ENCODE results near the gene PCNX2. TPM values are rescaled to one million over a fixed set of nuclear protein-coding genes. Genes with fewer than 3 reads are reported as not detected.

Gene PCNX2
- total and polyA plus RNA-seq, 3 donors from 2014 or later = 8.4 to 28.9 (median 27.6) TPM

DNA sequence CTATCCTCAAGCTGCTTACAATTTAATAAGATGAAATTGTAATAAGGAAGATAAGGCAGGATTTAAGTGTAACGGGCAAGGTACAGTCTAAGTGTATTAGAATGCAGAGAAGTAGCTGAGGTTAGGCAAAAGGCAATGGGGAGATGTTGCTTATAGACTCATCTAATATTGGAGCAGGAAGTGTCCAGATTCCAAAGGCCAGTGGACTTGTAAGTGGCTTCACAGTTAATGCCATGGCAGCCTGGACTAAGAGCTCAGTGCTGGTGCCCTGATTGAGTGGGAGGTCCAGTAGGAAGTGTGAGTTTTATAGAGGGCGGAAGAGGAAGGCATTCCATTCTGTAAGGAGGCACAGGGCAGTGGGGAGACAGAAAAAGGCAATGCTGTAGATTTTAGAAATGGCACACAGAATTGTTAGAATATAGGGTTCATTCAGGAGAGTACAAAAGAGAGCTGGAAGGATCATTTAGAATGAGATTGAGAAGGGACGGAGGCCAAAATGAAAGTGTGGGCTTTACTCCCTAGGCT lies 44.6 kb upstream of the PCNX2 start:
- intact Hi-C loops (cut with DNase I; ENCODE audit: low total_unique reads) = no loop called here
- Histone ChIP-seq H3K9me3 (no peaks in the 10 kb centered on the region), H3K4me1 (no peaks in the 10 kb centered on the region), H3K36me3 (ENCODE audit: low read depth, missing control alignments) (no peaks in the 10 kb centered on the region), H3K4me3 (no peak overlapping the region), H3K27me3 (no peaks in the 10 kb centered on the region), H3K27ac (no peak overlapping the region)
- no peak for DNase-seq
- WGBS, 2 donors = 58 to 74% methylated on average over 3 of the region's 3 CpGs
- TF ChIP-seq, protein P1, sequence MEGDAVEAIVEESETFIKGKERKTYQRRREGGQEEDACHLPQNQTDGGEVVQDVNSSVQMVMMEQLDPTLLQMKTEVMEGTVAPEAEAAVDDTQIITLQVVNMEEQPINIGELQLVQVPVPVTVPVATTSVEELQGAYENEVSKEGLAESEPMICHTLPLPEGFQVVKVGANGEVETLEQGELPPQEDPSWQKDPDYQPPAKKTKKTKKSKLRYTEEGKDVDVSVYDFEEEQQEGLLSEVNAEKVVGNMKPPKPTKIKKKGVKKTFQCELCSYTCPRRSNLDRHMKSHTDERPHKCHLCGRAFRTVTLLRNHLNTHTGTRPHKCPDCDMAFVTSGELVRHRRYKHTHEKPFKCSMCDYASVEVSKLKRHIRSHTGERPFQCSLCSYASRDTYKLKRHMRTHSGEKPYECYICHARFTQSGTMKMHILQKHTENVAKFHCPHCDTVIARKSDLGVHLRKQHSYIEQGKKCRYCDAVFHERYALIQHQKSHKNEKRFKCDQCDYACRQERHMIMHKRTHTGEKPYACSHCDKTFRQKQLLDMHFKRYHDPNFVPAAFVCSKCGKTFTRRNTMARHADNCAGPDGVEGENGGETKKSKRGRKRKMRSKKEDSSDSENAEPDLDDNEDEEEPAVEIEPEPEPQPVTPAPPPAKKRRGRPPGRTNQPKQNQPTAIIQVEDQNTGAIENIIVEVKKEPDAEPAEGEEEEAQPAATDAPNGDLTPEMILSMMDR (IDR thresholded peaks at IDR 0.05) = no peak
- TF ChIP-seq POLR2A (IDR thresholded peaks at IDR 0.05) = no peak

DNA sequence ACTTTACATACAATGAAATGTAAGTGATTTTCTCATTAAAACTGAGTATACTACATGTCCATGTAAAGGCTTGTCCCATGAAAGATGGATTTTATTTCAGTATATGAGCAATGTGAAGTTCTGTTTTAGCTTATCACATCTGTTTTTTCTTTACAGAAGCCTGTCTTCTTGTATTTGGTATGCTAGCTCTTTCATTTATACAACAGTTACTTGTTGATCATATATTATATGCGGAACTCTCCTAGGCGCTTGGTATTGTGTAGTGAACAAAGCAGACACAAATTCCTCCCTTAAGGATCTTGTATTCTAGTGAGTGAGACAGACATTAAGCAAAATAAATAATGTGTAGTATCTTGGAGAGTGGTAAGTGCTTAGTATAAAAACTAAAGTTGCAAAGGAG lies 42.6 kb upstream of the PCNX2 start:
- Histone ChIP-seq H3K4me3 (no peak overlapping the region), H3K4me1 (no peaks in the 10 kb centered on the region), H3K27ac (no peak overlapping the region), H3K9me3 (no peaks in the 10 kb centered on the region), H3K36me3 (ENCODE audit: low read depth, missing control alignments) (no peaks in the 10 kb centered on the region), H3K27me3 (no peaks in the 10 kb centered on the region)
- TF ChIP-seq POLR2A (IDR thresholded peaks at IDR 0.05) = no peak
- TF ChIP-seq, protein P1 (IDR thresholded peaks at IDR 0.05) = no peak
- DNase-seq = no peak
- 83 to 88% methylated on average over 2 of the region's 2 CpGs for WGBS, 2 donors
- intact Hi-C loops (cut with DNase I; ENCODE audit: low total_unique reads) = no loop called here

DNA sequence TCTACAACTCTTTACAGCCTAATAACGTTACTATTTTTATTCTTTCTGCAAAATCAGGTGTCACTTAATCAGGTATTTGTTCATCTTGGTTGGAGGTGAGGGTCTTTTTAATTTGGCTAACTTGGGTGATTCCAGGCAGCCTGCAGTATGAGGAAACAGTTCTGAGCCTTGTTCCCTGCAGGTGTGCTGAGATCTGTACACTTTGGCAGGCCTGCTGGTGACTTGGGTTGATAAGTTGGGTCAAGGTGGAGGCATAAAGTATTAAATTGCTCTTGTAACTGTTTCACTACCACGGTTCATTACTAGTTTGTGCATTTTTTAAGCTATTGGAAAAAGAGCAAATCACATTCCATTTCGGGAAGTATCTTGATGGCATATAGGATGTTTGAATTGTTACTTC lies 42.0 kb upstream of the PCNX2 start:
- DNase-seq = no peak
- no peak overlapping the region for H3K4me3 ChIP-seq
- H3K4me1 ChIP-seq = no peaks in the 10 kb centered on the region
- intact Hi-C loops (cut with DNase I; ENCODE audit: low total_unique reads) = no loop called here
- TF ChIP-seq POLR2A (IDR thresholded peaks at IDR 0.05) = no peak
- TF ChIP-seq, protein P1 (IDR thresholded peaks at IDR 0.05) = no peak
- H3K27ac ChIP-seq = no peak overlapping the region
- H3K27me3 ChIP-seq = no peaks in the 10 kb centered on the region
- H3K9me3 ChIP-seq = no peaks in the 10 kb centered on the region
- WGBS, 2 donors = 58 to 66% methylated on average over 3 of the region's 3 CpGs
- no peaks in the 10 kb centered on the region for H3K36me3 ChIP-seq (ENCODE audit: low read depth, missing control alignments)

DNA sequence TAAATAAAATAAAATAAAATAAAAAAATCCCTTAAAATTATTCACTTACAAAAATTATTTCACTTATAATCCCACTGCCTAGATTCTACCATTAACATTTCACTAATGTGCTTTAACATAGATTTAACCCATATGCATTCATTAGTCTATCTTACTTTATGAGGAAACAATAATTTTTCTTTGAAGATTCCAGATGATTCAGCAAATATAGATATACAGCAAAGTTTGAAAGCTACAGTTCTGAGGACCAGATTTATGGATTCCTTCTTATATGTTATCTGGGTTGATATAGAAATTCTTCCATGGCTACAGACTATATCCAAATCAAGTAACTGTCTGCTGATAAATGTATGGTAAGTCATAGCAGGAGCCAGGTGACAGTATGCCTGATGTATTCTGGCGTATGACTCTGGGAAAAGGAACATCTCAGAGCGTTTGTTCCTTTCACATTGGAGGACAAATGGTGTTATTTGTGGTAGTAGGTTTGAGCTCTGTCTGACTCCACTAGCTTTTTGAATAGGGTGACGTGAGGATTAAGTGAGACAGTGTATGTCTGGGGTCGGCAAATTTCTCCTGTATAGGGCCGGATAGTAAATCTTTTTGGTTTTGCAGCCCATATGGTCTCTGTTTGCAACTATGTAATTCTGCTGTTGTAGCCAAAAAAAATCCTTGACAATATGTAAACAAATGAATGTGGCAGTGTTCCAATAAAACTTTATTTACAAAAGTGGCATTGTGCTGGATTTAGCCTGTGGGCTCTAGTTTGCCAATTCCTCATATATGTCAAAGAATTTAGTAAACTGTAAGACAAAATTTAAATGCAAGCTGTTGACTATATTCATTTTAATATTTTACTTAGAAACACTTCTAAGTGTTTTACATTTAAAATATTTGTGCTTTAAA lies 41.3 kb upstream of the PCNX2 start:
- intact Hi-C loops (cut with DNase I; ENCODE audit: low total_unique reads) = no loop called here
- WGBS, 2 donors = 72 to 73% methylated on average over 5 of the region's 5 CpGs
- no peaks in the 10 kb centered on the region for H3K9me3 ChIP-seq
- H3K27ac ChIP-seq = no peak overlapping the region
- no peak for TF ChIP-seq POLR2A (IDR thresholded peaks at IDR 0.05)
- TF ChIP-seq, protein P1 (IDR thresholded peaks at IDR 0.05) = no peak
- H3K4me3 ChIP-seq = no peak overlapping the region
- no peaks in the 10 kb centered on the region for H3K36me3 ChIP-seq (ENCODE audit: low read depth, missing control alignments)
- no peaks in the 10 kb centered on the region for H3K4me1 ChIP-seq
- no peaks in the 10 kb centered on the region for H3K27me3 ChIP-seq
- no peak for DNase-seq

Measured in testis (tissue), 3 donors.